ENCODE results near the gene KCP. TPM values are rescaled to one million over a fixed set of nuclear protein-coding genes. Genes with fewer than 3 reads are reported as not detected.

KCP gene
- total and polyA plus RNA-seq, 8 donors, result 1.5 to 9.8 (median 7.0) TPM

DNA sequence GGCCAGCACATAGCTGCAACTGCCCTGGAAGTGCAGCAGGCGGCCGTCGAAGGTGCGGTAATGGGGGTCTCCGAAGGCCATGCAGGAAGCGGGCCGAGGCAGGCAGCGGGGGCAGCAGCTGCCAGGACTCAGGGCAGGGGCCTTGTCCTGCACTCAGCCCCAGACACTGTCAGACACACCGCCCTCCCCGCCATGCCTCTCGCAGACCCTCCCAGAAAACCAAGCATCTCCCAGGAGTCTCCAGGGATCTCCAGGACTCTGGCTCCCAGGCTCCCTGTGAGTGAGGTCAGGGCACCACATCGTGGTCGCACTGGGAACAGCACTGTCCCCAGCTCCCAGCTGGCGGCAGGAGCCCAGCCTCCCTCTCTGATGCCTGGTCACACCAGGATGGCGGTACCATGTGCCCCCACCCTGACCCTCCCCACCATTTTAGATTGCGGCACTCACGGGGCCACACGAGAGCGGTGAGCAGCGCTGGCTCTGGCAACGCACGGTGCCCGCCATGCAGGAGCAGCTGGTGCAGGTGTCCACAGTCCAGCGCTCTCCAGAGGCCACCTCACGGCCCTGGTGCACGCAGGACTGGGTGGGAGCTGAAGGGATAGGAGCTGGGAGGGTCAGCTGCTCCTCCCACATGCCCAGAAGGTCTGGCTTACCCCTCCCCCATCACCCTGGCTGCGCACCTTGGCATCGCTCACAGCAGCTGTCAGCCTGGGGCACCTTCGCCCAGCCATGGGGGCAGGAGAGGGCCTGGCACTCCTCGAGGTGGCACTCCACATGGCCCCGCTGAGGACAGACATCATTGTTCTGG lies 30.4 kb downstream of the KCP start:
- Histone ChIP-seq H3K9me3 (no peaks in the 10 kb centered on the region), H3K27me3 (peaks cover 0 to 5% of the 10 kb centered on the region in 2 donors), H3K27ac (no peak overlapping the region), H3K36me3 (no peaks in the 10 kb centered on the region), H3K4me1 (no peaks in the 10 kb centered on the region), H3K4me3 (no peak overlapping the region)
- TF ChIP-seq, protein P1, sequence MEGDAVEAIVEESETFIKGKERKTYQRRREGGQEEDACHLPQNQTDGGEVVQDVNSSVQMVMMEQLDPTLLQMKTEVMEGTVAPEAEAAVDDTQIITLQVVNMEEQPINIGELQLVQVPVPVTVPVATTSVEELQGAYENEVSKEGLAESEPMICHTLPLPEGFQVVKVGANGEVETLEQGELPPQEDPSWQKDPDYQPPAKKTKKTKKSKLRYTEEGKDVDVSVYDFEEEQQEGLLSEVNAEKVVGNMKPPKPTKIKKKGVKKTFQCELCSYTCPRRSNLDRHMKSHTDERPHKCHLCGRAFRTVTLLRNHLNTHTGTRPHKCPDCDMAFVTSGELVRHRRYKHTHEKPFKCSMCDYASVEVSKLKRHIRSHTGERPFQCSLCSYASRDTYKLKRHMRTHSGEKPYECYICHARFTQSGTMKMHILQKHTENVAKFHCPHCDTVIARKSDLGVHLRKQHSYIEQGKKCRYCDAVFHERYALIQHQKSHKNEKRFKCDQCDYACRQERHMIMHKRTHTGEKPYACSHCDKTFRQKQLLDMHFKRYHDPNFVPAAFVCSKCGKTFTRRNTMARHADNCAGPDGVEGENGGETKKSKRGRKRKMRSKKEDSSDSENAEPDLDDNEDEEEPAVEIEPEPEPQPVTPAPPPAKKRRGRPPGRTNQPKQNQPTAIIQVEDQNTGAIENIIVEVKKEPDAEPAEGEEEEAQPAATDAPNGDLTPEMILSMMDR (IDR thresholded peaks at IDR 0.05), result peak; percentile 71 to 78
- DNase-seq (peak in 2 of 4 donors; percentile 61 to 71), ATAC-seq (peak; percentile 91)
- intact Hi-C loops (cut with DNase I), result no loop called here

DNA sequence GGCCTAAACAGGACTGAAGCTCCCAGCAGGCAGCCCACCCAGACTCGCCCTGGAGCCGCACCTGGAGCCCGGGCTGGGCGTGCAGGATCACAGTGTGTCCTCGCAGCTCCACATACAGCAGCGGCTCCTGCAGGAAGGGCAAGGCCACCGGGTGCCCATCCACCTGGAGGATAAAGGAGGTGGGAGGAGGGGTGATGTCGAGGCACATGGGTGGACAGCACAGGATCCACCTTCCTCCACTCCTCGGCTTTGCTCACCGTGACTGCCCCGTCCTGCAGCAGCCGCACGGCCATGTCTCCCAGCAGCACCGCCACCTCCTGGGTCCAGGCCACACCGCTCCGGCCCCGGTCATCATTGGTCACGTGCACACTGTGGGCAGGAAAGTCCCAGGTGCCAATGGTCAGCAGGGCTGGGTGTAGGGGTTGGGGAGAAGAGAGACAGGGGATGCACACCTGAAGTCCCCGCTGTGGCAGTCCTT lies 31.0 kb downstream of the KCP start:
- Histone ChIP-seq H3K27me3 (peaks cover 0 to under 1% of the 10 kb centered on the region in 2 donors), H3K27ac (no peak overlapping the region), H3K4me3 (no peak overlapping the region), H3K36me3 (no peaks in the 10 kb centered on the region), H3K9me3 (no peaks in the 10 kb centered on the region), H3K4me1 (no peaks in the 10 kb centered on the region)
- ATAC-seq (no peak), DNase-seq (no peak)
- intact Hi-C loops (cut with DNase I), result no loop called here
- TF ChIP-seq, protein P1 (IDR thresholded peaks at IDR 0.05), result no peak

DNA sequence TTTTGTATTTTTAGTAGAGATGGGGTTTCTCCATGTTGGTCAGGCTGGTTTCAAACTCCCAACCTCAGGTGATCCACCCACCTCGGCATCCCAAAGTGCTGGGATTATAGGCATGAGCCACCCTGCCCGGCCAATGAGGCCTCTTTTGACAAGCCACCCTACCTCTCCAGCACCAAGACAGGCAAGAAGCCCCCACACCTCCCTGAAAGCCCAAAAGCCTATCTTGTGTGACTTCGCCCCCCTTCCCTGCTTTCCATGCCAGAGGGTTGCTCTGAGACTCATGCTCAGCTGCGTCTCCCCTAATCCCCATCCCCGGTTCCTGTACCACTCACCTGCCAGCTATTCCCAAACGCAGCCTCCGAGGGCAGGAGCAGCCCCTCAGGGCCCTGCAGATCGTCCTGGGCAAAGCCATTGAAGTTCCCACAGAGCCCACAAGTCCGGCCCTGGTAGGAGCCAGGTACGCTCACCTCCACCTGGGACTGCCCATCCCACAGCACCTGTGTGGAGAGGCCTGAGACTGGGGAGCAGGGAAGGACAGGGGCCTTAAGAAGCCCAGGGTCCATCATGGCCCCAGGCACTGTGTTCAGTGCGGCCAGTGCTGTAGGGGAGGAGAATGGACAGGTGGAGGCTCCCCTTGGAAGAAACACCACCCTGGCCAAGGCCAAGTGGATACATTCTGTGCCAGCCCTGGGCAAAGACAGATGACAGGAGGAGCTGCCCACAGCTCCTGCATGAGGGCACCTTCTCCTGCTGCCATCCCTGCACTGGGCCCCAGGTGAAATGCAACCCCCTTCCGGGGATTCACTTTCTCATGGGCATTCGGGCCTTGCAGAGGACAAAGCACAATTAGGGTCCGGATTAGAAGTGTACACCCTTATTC lies 32.0 kb downstream of the KCP start:
- intact Hi-C loops (cut with DNase I), result no loop called here
- Histone ChIP-seq H3K36me3 (no peaks in the 10 kb centered on the region), H3K4me3 (no peak overlapping the region), H3K27me3 (peaks cover 0 to 6% of the 10 kb centered on the region in 2 donors), H3K9me3 (no peaks in the 10 kb centered on the region), H3K4me1 (no peaks in the 10 kb centered on the region), H3K27ac (no peak overlapping the region)
- TF ChIP-seq, protein P1 (IDR thresholded peaks at IDR 0.05), result no peak
- no peak for DNase-seq
- ATAC-seq, result no peak

DNA sequence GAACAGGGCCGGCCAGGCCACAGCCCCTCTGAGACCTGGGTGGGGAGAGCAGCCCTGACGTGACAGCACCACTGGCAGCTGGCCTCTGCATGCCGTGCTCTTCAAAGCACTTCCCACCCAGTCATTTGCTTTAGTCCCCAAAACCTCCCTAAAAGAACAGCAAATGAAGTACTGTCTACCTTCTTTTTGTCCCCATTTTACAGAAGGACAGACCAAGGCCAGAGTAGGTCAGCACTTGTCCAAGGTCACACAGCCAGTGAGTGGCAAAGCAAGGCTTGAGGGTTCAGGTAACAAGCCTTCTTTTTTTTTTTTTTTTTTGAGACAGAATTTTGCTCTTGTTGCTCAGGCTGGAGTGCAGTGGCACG lies 32.8 kb downstream of the KCP start:
- Histone ChIP-seq H3K4me1 (no peaks in the 10 kb centered on the region), H3K36me3 (no peaks in the 10 kb centered on the region), H3K9me3 (no peaks in the 10 kb centered on the region), H3K27me3 (peaks cover 0 to 6% of the 10 kb centered on the region in 2 donors), H3K27ac (no peak overlapping the region), H3K4me3 (no peak overlapping the region)
- TF ChIP-seq, protein P1 (IDR thresholded peaks at IDR 0.05), result no peak
- ATAC-seq, result no peak
- intact Hi-C loops (cut with DNase I), result no loop called here
- DNase-seq, result no peak
